Panc1 (cell line): ENCODE data around the gene PRRT4. TPM values are rescaled to one million over a fixed set of nuclear protein-coding genes. Genes with fewer than 3 reads are reported as not detected.

ENCODE experiments used
- ATAC-seq: fragments of 200-7000 bp; cut with Tn5 transposase; 2 replicates; pipeline ENCODE4 v1.9.1; 2020; ENCODE audit warnings: mild to moderate bottlenecking, moderate library complexity
- BruUV-seq: library from RNA; stranded (reverse); fragments of 400-500 nt; replicated peaks from 2 replicates; lab custom pipeline; 2021; lab: Mats Ljungman, UMichigan
- CTCF ChIA-PET: fragments of 300-600 bp; sonication (Branson Sonifier 250); formaldehyde crosslinking; loops from one replicate; lab custom pipeline; 2022; ENCODE audit warnings: antibody characterized with exemption; lab: Charles Lee
- POLR2A ChIA-PET: fragments of 300-600 bp; sonication (Branson Sonifier 250); formaldehyde crosslinking; loops from one replicate; lab custom pipeline; 2022; ENCODE audit warnings: antibody characterized with exemption; lab: Charles Lee
- DNase-seq: peaks from one replicate; pipeline ENCODE4 v3.0.0-alpha.2; 2010; ENCODE audit warnings: low read depth, low spot score
- H3K27ac ChIP-seq: 2 replicates; pipeline ENCODE4 v1.5.1; 2011; ENCODE audit warnings: mild to moderate bottlenecking, low read length, inconsistent platforms
- H3K27me3 ChIP-seq: fragments of 200-500 bp; sonication (Bioruptor generic); 2 replicates; pipeline ENCODE4 v1.6.0; 2014; ENCODE audit warnings: low read length, inconsistent platforms; ENCODE audit not compliant: control insufficient read depth, insufficient read depth
- H3K36me3 ChIP-seq: fragments of 200-500 bp; sonication (Bioruptor generic); 2 replicates; pipeline ENCODE4 v1.5.1; 2014; ENCODE audit warnings: inconsistent platforms, mild to moderate bottlenecking, low read length, moderate library complexity; ENCODE audit not compliant: control insufficient read depth, insufficient read depth
- H3K4me1 ChIP-seq: 2 replicates; pipeline ENCODE4 v1.5.1; 2011; ENCODE audit warnings: inconsistent platforms, mild to moderate bottlenecking, low read length, moderate library complexity; ENCODE audit not compliant: control insufficient read depth, insufficient read depth
- H3K4me3 ChIP-seq, 2 experiments: 2 replicates each; pipeline ENCODE4 v1.5.1; 2011 to 2012; ENCODE audit warnings: low read depth in 2 of 2, low read length in 2 of 2, mild to moderate bottlenecking in 2 of 2, inconsistent platforms in 1 of 2, moderate library complexity in 1 of 2
- H3K9me3 ChIP-seq: fragments of 200-500 bp; sonication (Bioruptor generic); 2 replicates; pipeline ENCODE4 v1.5.1; 2014; ENCODE audit warnings: low read depth, mild to moderate bottlenecking, inconsistent platforms, low read length, moderate library complexity; ENCODE audit not compliant: control insufficient read depth, insufficient read depth
- POLR2AphosphoS5 ChIP-seq: IDR thresholded peaks from 2 replicates; pipeline ENCODE4 v1.6.1; 2012; ENCODE audit warnings: mild to moderate bottlenecking, low read depth, low read length, moderate library complexity
- SIN3A ChIP-seq: IDR thresholded peaks from 2 replicates; pipeline ENCODE4 v1.6.1; 2012; ENCODE audit warnings: low read depth, mild to moderate bottlenecking, low read length, moderate library complexity, borderline replicate concordance; ENCODE audit not compliant: insufficient read depth
- TCF7L2 ChIP-seq: IDR thresholded peaks from 2 replicates; pipeline ENCODE4 v1.6.1; 2011; ENCODE audit warnings: mild to moderate bottlenecking, low read depth, low read length, inconsistent platforms
- in situ Hi-C: cut with HindIII; loops from 2 replicates; pipeline ENCODE4 v1.10.0; 2016; ENCODE audit warnings: low sequenced_read_pairs, low pct_unique_long_range_greater_than_20kb
- intact Hi-C: fragments of 100-400 bp; cut with micrococcal nuclease; formaldehyde crosslinking; loops from one replicate; pipeline ENCODE4 v1.10.0; 2022; ENCODE audit not compliant: unreplicated experiment
- total RNA-seq: library from RNA; stranded (reverse); gene quantifications from one replicate; pipeline ENCODE4 v1.2.1, GENCODE V29; 2021; ENCODE audit not compliant: unreplicated experiment
- TF ChIP-seq, protein P1 (sequence below): fragments of 450-650 bp; IDR thresholded peaks from 2 replicates; pipeline ENCODE4 v1.5.1; 2017; ENCODE audit warnings: mild to moderate bottlenecking
- TF ChIP-seq, protein P2 (sequence below), 2 experiments: IDR thresholded peaks; 2 replicates each; pipeline ENCODE4 v1.6.1; 2011 to 2012; ENCODE audit warnings: low read depth in 2 of 2, control low read depth in 1 of 2, low read length in 1 of 2, mild to moderate bottlenecking in 1 of 2, moderate library complexity in 1 of 2; ENCODE audit not compliant: insufficient read depth in 1 of 2

PRRT4 gene
- total RNA-seq, 1 experiment from 2014 or later = 0.77 TPM

DNA sequence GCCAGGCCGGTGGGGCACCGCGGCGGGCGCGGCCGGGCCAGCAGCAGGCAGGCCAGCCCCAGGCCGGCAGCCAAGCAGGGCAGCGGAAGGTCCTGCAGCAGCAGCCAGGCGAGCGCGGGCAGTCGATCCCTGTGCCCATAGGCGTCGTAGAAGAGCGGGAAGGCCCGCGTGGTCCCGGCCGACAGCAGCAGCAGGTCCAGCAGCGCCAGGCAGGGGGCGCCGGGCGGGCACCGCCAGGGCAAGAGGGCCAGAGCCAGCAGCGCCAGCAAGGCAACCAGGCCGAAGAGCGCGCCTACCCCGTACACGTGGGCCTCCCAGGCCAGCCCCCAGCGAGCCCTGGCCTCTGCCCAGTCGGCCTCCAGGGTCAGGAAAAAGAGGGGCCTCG lies 9.3 kb downstream of the PRRT4 start:
- ChIA-PET CTCF (no interaction called here), POLR2A (no interaction called here)
- Histone ChIP-seq H3K27me3 (no peaks in the 10 kb centered on the region), H3K27ac (no peak overlapping the region), H3K9me3 (no peaks in the 10 kb centered on the region), H3K36me3 (no peaks in the 10 kb centered on the region), H3K4me1 (no peaks in the 10 kb centered on the region), H3K4me3 (no peak overlapping the region)
- in situ Hi-C loops (no loop called here), intact Hi-C loops (no loop called here)
- DNase-seq (no peak), ATAC-seq (no peak)
- TF ChIP-seq, protein P1, sequence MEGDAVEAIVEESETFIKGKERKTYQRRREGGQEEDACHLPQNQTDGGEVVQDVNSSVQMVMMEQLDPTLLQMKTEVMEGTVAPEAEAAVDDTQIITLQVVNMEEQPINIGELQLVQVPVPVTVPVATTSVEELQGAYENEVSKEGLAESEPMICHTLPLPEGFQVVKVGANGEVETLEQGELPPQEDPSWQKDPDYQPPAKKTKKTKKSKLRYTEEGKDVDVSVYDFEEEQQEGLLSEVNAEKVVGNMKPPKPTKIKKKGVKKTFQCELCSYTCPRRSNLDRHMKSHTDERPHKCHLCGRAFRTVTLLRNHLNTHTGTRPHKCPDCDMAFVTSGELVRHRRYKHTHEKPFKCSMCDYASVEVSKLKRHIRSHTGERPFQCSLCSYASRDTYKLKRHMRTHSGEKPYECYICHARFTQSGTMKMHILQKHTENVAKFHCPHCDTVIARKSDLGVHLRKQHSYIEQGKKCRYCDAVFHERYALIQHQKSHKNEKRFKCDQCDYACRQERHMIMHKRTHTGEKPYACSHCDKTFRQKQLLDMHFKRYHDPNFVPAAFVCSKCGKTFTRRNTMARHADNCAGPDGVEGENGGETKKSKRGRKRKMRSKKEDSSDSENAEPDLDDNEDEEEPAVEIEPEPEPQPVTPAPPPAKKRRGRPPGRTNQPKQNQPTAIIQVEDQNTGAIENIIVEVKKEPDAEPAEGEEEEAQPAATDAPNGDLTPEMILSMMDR = no peak; the same call in 1 of the 2 replicates
- no peak for TF ChIP-seq TCF7L2
- TF ChIP-seq, protein P2, sequence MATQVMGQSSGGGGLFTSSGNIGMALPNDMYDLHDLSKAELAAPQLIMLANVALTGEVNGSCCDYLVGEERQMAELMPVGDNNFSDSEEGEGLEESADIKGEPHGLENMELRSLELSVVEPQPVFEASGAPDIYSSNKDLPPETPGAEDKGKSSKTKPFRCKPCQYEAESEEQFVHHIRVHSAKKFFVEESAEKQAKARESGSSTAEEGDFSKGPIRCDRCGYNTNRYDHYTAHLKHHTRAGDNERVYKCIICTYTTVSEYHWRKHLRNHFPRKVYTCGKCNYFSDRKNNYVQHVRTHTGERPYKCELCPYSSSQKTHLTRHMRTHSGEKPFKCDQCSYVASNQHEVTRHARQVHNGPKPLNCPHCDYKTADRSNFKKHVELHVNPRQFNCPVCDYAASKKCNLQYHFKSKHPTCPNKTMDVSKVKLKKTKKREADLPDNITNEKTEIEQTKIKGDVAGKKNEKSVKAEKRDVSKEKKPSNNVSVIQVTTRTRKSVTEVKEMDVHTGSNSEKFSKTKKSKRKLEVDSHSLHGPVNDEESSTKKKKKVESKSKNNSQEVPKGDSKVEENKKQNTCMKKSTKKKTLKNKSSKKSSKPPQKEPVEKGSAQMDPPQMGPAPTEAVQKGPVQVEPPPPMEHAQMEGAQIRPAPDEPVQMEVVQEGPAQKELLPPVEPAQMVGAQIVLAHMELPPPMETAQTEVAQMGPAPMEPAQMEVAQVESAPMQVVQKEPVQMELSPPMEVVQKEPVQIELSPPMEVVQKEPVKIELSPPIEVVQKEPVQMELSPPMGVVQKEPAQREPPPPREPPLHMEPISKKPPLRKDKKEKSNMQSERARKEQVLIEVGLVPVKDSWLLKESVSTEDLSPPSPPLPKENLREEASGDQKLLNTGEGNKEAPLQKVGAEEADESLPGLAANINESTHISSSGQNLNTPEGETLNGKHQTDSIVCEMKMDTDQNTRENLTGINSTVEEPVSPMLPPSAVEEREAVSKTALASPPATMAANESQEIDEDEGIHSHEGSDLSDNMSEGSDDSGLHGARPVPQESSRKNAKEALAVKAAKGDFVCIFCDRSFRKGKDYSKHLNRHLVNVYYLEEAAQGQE (IDR thresholded peaks at IDR 0.05; ENCODE audit: insufficient read depth in 1 of 2, low read depth in 2 of 2, low read length in 1 of 2) = no peak
- no peak for TF ChIP-seq POLR2AphosphoS5
- no peak for TF ChIP-seq SIN3A
- BruUV-seq = no TSS peak

DNA sequence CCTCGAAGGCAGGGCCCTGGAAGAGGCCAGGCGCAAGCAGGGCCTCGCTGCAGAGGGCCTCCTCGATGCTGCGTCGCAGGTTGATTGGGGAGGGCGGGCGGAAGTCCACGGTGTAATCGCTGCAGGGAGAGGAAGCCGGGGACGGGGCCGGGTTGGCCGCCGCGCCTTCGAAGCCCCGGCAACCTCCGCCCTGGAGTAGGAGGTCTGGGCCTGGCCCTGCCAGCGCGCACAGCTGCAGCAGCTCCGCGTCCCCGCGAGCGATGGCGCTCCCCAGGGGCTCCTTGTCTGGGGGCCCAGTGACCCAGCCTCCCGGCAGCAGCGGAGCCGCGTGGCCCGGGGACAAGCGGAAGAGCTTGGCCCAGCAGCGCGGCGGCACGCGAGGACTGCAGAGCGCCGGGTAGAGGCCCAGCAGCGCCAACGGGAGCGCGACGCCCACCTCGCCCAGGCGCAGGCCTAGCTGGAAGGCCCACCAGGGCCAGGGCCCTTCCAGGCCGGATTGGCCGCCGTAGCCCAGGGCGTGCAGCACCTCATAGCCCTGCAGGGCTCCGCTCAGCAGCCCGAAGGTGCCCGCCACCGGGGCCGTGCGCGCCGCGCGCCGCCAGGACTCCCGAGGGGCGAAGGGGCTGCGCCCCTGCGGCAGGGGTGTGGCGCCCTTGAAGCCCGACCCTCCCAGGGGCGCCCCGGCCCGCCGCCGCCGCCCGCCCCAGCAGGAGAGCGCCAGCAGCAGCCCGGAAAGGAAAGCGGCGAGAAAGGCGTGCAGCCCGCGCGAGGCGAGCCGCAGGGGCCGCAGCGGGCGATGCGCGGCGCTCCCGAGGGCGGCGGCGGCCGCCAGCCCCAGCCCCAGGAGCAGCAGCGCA lies 10.0 kb downstream of the PRRT4 start:
- intact Hi-C loops = no loop called here
- no peak overlapping the region for H3K4me3 ChIP-seq

More for the DNA sequence above, 10.0 kb downstream of the PRRT4 start:
- no TSS peak for BruUV-seq
- DNase-seq (no peak), ATAC-seq (no peak)
- H3K36me3 ChIP-seq = no peaks in the 10 kb centered on the region
- TF ChIP-seq, protein P2 (IDR thresholded peaks at IDR 0.05; ENCODE audit: insufficient read depth in 1 of 2, low read depth in 2 of 2, low read length in 1 of 2) = no peak
- no peak for TF ChIP-seq SIN3A
- TF ChIP-seq, protein P1 = no peak
- TF ChIP-seq TCF7L2 = no peak
- no peak for TF ChIP-seq POLR2AphosphoS5
- ChIA-PET CTCF (no interaction called here), POLR2A (no interaction called here)
- H3K9me3 ChIP-seq = no peaks in the 10 kb centered on the region
- H3K4me1 ChIP-seq = no peaks in the 10 kb centered on the region
- H3K27ac ChIP-seq = no peak overlapping the region
- in situ Hi-C loops = no loop called here
- no peaks in the 10 kb centered on the region for H3K27me3 ChIP-seq
